ENCODE measurements around the gene ARHGAP29. TPM values are rescaled to one million over a fixed set of nuclear protein-coding genes. Genes with fewer than 3 reads are reported as not detected.

Gene ARHGAP29
- total and polyA plus RNA-seq, 7 donors = 5.1 to 20.0 (median 11.8) TPM

GRCh38 chr1:94243665-94244064 is 6.3 kb upstream of the ARHGAP29 start:
- H3K27ac ChIP-seq = no peak overlapping the region
- TF ChIP-seq CTCF (IDR thresholded peaks at IDR 0.05) = no peak
- no peaks in the 10 kb centered on the region for H3K27me3 ChIP-seq (ENCODE audit: insufficient read depth in 3 of 3, low read length in 2 of 3)
- intact Hi-C loops (cut with DNase I) = loop anchor here in 1 of 2 donors (2.0 to 10.0 kb wide), 3 partner anchors 81 to 179 kb away; partner anchors contain the start of gene ABCD3
- no peak overlapping the region for H3K4me3 ChIP-seq
- H3K4me1 ChIP-seq = peaks cover 5% of the 10 kb centered on the region
- ATAC-seq (no peak), DNase-seq (no peak)
- H3K36me3 ChIP-seq (ENCODE audit: insufficient read depth in 1 of 2, low read depth in 1 of 2) = no peaks in the 10 kb centered on the region
- peaks cover 24% of the 10 kb centered on the region for H3K9me3 ChIP-seq
- 86 to 91% (median 90%) methylated on average over 2 of the region's 2 CpGs for WGBS, 3 donors

DNA sequence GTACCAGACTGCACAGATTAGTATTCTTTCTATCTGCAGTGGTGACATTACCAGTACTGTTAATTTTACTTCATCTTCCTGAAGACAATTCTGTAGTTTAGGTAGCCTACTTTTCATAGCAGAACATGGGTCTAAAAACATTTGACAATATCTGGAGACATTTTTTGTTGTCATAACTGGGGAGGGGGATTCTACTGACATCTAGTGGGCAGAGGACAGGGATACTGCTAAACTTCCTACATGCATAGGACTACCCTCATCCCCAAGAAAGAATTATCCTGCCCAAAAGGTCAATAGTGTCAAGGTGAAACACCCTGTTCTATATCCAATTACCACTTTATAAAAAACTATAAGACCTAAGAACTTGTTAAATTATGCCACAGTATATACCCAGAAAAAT is 3.4 kb upstream of the ARHGAP29 start:
- ATAC-seq (no peak), DNase-seq (no peak)
- Histone ChIP-seq H3K4me3 (no peak overlapping the region), H3K9me3 (peaks cover 24% of the 10 kb centered on the region), H3K27me3 (ENCODE audit: insufficient read depth in 3 of 3, low read length in 2 of 3) (no peaks in the 10 kb centered on the region), H3K4me1 (no peaks in the 10 kb centered on the region), H3K36me3 (ENCODE audit: insufficient read depth in 1 of 2, low read depth in 1 of 2) (no peaks in the 10 kb centered on the region), H3K27ac (no peak overlapping the region)
- TF ChIP-seq CTCF (IDR thresholded peaks at IDR 0.05) = peak; percentile 23
- intact Hi-C loops (cut with DNase I) = loop anchor here in 1 of 2 donors (10.0 kb wide), 2 partner anchors 174 to 176 kb away; partner anchors contain the start of gene ABCD3

- peaks cover 23% of the 10 kb centered on the region for H3K9me3 ChIP-seq
- intact Hi-C loops (cut with DNase I) = loop anchor here (5.0 to 10.0 kb wide), 5 partner anchors 93 to 192 kb away; partner anchors contain the start of gene ABCD3 (in 2 of the 2)
- TF ChIP-seq CTCF (IDR thresholded peaks at IDR 0.05) = no peak
Observed at GRCh38 chr1:94239796-94240195, 2.4 kb upstream of the ARHGAP29 start.

GRCh38 chr1:94239051-94239450 is 1.7 kb upstream of the ARHGAP29 start:
- H3K27me3 ChIP-seq (ENCODE audit: insufficient read depth in 3 of 3, low read length in 2 of 3) = no peaks in the 10 kb centered on the region
- TF ChIP-seq CTCF (IDR thresholded peaks at IDR 0.05) = no peak
- H3K4me1 ChIP-seq = peaks cover 2% of the 10 kb centered on the region
- DNase-seq (no peak), ATAC-seq (no peak)
- H3K9me3 ChIP-seq = peaks cover 16% of the 10 kb centered on the region
- whole genome bisulfite sequencing, 3 donors = 61 to 69% (median 66%) methylated on average over 3 of the region's 3 CpGs
- H3K36me3 ChIP-seq (ENCODE audit: insufficient read depth in 1 of 2, low read depth in 1 of 2) = no peaks in the 10 kb centered on the region
- H3K27ac ChIP-seq = no peak overlapping the region
- intact Hi-C loops (cut with DNase I) = loop anchor here (5.0 to 10.0 kb wide), 4 partner anchors 93 to 192 kb away; partner anchors contain the start of gene ABCD3 (in 1 of the 2)
- H3K4me3 ChIP-seq = no peak overlapping the region

More at GRCh38 chr1:94239796-94240195, 2.4 kb upstream of the ARHGAP29 start:
- H3K4me1 ChIP-seq = no peaks in the 10 kb centered on the region
- no peaks in the 10 kb centered on the region for H3K27me3 ChIP-seq (ENCODE audit: insufficient read depth in 3 of 3, low read length in 2 of 3)
- no peak overlapping the region for H3K4me3 ChIP-seq
- ATAC-seq (no peak), DNase-seq (no peak)
- no peaks in the 10 kb centered on the region for H3K36me3 ChIP-seq (ENCODE audit: insufficient read depth in 1 of 2, low read depth in 1 of 2)
- no peak overlapping the region for H3K27ac ChIP-seq
